HG02610 (cell line): Measurements from ENCODE around the gene SPIN1.

Experiments used
- ATAC-seq: cut with Tn5 transposase; IDR thresholded peaks from one replicate; pipeline ENCODE4 v1.9.1; 2021; ENCODE audit warnings: mild to moderate bottlenecking, moderate library complexity; ENCODE audit not compliant: unreplicated experiment

Gene SPIN1

DNA sequence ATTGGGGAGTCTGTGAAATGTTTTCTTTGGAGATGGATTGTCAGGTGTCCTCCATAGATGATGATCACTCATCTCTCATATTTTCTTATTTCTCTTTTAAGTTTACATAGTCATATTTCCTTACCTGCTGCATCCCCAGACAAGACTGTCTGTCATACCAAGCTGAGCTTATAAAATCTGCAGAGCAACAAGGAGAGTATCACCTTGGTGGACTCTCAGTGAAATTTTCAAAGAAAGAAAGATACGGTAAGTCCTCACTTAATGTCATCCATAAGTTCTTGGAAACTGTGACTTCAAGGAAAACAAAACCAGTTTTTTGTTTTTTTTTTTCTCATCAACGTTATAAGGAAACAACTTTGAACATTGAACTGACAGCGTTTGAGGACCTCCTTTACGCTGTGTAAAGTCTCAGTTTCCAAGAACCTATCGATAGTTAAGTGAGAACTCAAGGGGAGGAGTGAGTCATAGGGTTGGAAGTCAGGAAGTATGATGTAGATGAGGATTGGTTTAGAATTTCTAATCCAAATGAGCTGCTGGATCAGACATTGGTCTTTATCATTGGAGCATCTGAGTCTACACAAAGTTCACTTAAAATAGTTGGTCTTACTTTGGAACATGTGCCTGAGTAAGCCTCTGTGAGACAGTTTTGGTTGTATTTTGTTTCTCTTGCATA lies 45.5 kb downstream of the SPIN1 start:
- ATAC-seq, result no peak

DNA sequence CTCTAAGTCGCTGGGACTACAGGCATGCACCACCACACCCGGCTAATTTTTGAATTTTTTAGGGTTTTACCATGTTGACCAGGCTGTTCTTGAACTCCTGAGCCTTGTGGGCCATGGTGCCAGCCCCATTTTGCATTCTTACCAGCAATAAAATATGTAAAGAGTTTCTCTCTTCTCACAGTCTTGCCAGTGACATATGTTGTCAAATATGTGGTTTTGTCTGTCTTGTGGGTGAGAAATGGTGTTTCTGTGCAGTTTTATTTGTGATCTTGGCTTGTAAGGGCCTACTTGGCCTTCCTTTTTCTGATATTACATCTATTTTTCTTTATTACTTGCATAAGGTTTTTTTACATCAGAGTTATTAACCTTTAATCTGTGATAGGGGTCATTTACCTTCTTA lies 47.1 kb downstream of the SPIN1 start:
- no peak for ATAC-seq

DNA sequence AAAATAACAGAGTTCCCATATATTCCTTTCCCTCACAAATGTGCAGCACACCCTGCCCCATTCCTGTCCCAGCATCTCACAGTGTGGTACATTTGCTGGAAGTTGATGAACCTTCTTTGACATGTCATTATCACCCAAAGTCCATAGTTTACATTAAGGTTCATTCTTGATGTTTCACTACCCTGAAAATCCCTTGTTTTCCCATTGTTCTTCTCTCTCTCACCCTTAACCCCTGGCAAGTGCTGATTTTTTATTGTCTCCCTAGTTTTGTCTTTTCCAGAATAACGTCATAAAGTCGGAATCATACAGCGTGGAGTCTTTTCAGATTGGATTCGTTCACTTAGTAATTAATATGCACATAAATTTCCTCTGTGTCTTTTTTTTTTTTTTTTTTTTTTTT lies 48.1 kb downstream of the SPIN1 start:
- no peak for ATAC-seq

DNA sequence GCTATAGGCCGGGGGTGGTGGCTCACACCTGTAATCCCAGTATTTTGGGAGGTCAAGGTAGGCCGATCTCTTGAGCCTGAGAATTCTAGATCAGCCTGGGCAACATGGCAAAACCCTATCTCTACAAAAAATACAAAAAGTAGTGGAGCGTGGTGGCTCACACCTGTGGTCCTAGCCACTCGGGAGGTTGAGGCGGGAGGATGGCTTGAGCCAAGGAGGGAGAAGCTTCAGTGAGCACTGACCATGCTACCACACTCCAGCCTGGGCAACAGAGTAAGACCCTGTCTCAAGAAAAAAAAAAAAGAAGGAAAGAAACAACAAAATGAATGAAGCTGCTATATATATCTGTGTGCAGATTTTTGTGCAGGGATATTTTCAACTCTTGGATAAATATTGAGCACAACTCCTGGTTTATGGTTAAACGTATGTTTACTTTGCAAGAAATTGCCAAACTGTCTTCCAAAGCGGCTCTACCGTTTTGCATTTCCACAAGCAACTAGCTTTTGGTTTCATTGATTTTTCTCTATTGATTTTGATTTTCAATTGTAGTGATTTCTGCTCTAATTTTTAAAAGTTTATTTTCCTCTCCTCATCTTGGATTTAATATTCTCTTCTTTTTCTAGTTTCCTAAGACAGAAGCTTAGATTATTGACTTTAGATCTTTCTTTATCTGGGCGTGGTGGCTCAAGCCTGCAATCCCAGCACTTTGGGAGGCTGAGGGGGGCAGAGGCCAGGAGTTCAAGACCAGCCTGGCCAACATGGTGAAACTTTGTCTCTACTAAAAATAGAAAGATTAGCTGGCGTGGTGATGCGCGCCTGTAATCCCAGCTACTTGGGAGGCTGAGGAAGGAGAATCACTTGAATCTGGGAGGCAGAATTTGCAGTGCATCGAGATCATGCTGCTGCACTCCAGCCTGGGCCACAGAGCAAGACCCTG lies 49.2 kb downstream of the SPIN1 start:
- ATAC-seq, result no peak

DNA sequence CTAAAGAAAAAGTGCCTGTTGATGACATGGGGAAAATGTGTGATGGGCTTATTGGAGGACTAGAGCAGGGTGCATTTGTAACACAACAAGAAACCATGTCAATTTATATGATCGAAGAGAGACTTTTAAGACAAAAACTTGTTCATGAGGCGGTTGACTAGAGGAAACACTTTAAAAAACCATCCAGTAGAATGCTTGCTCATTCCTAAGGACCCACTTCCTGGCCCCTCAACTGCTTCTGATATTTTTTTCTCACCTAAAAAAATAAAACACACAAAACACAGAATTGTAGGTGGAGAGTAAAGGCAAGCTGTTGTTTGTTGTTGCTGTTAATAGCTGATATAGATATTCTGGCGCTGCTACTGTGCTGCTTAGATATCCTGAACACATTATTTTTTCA lies 50.6 kb downstream of the SPIN1 start:
- ATAC-seq, result no peak

DNA sequence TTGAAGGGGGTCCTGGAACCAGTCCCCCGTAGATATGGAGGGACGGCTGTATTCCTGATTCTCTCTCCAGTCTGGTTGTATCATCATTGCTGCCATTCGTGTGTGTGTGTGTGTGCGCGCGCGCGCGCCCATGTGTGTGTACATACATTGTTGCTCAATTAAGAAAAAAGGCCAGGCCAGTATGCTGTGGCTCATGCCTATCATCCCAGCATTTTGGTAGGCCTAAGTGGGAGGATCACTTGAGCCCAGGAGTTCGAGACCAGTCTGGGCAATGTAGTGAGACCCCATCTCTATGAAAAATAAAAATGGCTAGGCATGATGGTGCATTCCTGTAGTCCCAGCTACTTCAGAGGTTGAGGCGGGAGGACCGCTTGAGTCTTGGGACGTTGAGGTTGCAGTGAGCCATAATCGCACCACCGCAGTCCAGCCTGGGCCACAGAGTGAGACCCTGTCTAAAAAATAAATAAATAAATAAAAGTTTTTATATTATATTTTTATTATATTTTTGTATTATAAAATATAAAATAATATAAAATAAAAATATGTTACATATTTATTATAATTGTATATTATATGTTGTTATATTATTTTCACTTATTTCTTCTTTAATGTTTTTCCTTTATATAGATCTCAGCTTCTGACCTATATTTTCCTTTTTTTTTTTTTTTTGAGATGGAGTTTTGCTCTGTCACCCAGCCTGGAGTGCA lies 53.2 kb downstream of the SPIN1 start:
- no peak for ATAC-seq

GRCh38 chr9:88443480-88444113 lies 55.4 kb downstream of the SPIN1 start:
- ATAC-seq, result no peak

DNA sequence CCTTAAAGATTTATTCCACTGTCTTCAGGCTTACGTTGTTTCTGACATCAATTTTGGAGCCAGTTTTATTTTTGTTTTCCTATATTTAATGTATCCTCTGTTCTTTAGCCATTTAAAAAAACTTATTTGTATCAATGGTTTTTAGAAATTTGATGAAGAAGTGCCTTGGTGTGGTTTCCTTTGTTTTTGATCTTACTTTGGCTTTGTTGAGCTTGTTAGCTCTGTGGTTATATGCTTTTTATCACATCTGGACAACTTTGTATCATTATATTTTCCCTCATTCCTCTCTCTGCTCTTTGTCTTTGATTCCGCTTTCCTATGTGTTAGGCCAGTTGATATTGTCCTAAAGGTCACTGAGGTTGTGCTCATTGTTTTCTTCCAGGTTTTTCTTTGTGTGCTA lies 58.5 kb downstream of the SPIN1 start:
- ATAC-seq, result no peak

- ATAC-seq, result no peak
These were observed 59.2 kb downstream of the SPIN1 start for GRCh38 chr9:88447431-88447830.

GRCh38 chr9:88451160-88451559 lies 62.9 kb downstream of the SPIN1 start:
- ATAC-seq, result no peak

GRCh38 chr9:88458716-88459465 lies 70.6 kb downstream of the SPIN1 start:
- ATAC-seq, result no peak

GRCh38 chr9:88460587-88461332 lies 72.5 kb downstream of the SPIN1 start:
- ATAC-seq, result no peak

DNA sequence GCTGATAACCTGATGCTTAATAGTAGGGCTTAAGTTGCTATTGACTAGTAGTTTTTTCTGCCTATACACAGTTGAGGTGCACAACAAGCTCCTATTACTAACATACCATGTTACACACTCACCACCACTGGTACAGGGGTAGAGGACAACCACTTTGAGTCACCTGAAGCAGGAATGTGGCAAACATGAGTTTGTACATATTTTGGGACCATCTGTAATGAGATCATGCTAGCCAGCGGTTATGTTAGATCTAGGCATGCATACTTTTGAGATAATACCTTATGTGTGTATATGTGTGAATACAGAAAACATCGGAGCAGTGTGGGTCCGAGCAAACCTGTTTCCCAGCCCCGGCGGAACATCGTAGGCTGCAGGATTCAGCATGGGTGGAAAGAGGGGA lies 73.9 kb downstream of the SPIN1 start:
- ATAC-seq, result no peak

DNA sequence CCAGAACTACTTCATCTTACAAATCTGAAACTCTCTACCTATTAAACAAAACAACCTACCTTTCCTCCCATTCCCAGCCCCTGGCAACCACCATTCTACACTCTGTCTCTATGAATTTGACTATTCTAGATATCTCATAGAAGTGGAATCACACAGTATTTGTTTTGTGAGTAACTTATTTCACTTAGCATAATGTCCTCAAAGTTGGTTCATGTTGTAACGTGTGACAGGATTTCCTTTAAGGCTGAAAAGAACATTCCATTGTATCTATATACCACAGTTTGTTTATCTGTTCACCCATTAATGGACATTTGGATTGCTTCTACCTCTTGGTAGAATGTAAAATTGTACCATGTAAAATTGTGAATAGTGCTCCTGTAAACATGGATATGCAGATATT lies 76.6 kb downstream of the SPIN1 start:
- no peak for ATAC-seq

- ATAC-seq, result no peak
These were observed 80.0 kb downstream of the SPIN1 start for GRCh38 chr9:88468226-88468625.

- no peak for ATAC-seq
These were observed 88.4 kb downstream of the SPIN1 start for GRCh38 chr9:88476491-88477271.

- ATAC-seq, result no peak
These were observed 89.1 kb downstream of the SPIN1 start for GRCh38 chr9:88477300-88477751.

- no peak for ATAC-seq
These were observed 90.0 kb downstream of the SPIN1 start for GRCh38 chr9:88478246-88478645.

- ATAC-seq, result no peak
These were observed 93.7 kb downstream of the SPIN1 start for GRCh38 chr9:88481933-88482332.
